Esophagus muscularis mucosa (tissue), 4 donors: Measurements from ENCODE around the gene RANBP17.

Experiments
- EP300 ChIP-seq: sonication (generic); formaldehyde crosslinking; IDR thresholded peaks from one replicate; pipeline ENCODE4 v1.6.1; 2017; ENCODE audit warnings: antibody characterized with exemption
- POLR2A ChIP-seq: fragments of 450-650 bp; IDR thresholded peaks from one replicate; pipeline ENCODE4 v1.6.1; 2017; ENCODE audit warnings: antibody characterized with exemption, moderate library complexity, mild to moderate bottlenecking, low read depth
- POLR2AphosphoS5 ChIP-seq, 2 donors: sonication (generic); formaldehyde crosslinking; IDR thresholded peaks; one replicate each; pipeline ENCODE4 v1.6.1; 2017; ENCODE audit warnings: antibody characterized with exemption in 2 of 2
- TF ChIP-seq, protein P1 (sequence below), 3 experiments: fragments of 200-600 bp in 2 of 3; fragments of 450-650 bp in 1 of 3; sonication (generic) in 2 of 3; IDR thresholded peaks; one replicate each; pipeline ENCODE4 v1.5.1; 2017 to 2019; ENCODE audit warnings: antibody characterized with exemption in 3 of 3, mild to moderate bottlenecking in 2 of 3, moderate library complexity in 1 of 3

DNA sequence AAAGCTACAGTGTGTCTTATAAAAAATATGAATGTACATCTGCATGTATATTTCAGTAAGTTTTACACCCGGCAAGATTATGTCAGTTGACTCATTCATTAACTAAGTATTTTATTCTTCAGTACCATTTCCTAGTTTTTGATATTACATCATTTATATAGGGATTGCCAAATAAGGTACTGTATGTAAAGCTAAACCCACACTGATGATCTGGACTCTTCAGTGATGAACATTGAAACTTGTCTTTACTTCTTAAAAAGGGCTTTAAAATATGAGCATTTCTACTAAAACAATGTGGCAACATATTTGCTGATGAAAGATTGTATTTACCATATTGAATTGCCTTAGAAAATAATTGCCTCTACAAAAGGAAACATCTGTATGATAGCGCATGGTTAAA lies 295.5 kb downstream of the RANBP17 start:
- TF ChIP-seq EP300 (no peak), POLR2A (no peak), POLR2AphosphoS5 (IDR thresholded peaks at IDR 0.05) (no peak)
- TF ChIP-seq, protein P1, sequence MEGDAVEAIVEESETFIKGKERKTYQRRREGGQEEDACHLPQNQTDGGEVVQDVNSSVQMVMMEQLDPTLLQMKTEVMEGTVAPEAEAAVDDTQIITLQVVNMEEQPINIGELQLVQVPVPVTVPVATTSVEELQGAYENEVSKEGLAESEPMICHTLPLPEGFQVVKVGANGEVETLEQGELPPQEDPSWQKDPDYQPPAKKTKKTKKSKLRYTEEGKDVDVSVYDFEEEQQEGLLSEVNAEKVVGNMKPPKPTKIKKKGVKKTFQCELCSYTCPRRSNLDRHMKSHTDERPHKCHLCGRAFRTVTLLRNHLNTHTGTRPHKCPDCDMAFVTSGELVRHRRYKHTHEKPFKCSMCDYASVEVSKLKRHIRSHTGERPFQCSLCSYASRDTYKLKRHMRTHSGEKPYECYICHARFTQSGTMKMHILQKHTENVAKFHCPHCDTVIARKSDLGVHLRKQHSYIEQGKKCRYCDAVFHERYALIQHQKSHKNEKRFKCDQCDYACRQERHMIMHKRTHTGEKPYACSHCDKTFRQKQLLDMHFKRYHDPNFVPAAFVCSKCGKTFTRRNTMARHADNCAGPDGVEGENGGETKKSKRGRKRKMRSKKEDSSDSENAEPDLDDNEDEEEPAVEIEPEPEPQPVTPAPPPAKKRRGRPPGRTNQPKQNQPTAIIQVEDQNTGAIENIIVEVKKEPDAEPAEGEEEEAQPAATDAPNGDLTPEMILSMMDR (IDR thresholded peaks at IDR 0.05), result no peak
